ENCODE data around the gene HOXA7.

Gene HOXA7

DNA sequence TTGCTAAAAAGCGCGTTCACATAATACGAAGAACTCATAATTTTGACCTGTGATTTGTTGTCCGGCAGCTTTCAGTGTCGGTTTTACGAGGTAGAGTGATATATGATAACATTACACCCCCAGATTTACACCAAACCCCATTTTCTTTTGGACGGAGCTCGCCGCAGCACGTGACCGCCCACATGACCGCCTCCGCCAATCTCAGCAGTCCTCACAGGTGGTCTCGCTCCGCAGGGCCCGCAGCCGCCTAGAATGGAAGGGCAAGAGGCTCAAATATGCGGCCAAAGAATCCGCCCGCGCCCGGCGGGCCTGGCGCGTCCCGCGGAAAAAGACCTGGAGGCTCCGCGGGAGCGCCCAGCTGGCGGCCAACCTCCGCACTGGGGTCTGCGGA lies at the start of gene HOXA7:
TSS of gene HOXA7 (minus strand) at position 168 of the 391 bp plus-strand sequence. CDS start at position 38, 130 bp downstream.
- H3K4me3 ChIP-seq (replicated peaks; ENCODE audit: low read depth, low read length), result peak within 1 kb of the TSS; percentile 60
- TF ChIP-seq CTCF (IDR thresholded peaks at IDR 0.05; ENCODE audit: low read depth, low read length, missing control alignments), result no peak
- DNase-seq (ENCODE audit: extremely low read depth, low read depth), result no peak

DNA sequence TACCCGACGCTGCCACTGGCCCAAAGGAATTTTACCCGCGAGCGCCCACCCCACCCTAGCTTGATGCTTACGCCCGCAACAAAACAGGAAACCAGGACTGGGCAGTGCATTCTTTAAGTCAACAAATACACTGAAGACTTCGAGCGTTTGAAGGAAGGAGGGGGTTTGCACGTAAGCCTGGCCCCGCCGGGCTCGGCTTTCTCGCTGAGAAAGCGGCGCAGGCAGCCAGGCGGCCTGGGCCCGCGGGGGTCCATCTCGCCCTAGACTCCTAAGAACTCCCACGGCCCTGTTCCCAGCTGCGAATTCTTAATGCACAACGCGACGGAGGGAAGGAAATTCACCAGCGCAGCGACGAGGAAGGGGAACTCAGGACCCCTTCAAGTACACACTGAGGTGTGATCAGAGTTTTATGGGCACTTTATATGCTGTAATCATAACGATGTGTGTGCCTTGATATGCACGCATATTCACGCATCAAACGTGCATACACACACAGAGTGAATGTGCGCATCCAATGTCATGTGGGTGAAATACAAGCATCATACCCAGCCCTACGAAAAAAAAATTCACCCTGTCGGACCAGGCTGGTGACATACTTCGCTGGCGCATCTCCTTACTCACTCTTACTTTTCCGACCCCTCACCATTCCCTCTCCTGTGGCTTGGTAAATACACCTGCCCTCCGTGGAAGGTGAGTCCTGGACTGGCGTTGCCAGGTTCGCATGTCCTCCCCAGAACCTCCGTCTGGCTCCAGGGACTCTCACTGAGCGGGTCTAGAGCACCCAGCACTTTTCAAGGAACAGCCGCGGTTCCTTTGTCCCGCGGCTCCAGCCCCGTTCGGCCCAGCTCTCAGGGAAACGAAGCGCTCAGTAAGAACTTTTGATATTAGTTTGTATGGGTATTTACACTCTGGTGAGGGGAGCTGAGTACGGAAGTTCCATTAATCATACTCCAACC lies 49.1 kb upstream of the HOXA7 start:
- TF ChIP-seq CTCF (IDR thresholded peaks at IDR 0.05; ENCODE audit: low read depth, low read length, missing control alignments), result no peak
- DNase-seq (ENCODE audit: extremely low read depth, low read depth), result no peak
- H3K4me3 ChIP-seq (replicated peaks; ENCODE audit: low read depth, low read length), result peak overlapping the region; percentile 22

DNA sequence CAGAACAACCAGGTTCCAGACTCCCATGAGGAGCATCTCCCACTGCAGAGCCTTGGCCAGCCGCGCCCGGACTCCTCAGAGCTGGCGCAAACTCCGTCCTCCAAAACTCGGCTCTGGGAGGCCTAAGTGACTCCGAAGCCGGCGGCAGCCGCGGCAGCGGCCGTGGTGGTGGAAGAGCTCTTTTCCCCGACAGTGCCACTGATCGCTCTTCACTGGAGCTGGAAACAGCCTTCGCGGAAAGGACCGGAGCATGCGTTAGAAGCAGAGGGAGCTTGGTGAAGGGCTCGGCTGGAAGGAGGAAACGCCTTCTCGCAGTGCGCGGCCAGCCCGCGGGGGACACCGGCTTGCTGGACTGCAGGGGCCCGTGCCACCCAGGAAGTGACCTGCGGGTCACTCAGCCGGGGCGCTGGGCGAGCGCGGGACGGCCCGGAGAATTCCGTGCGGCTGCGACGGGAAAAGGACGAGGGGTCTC lies 48.4 kb upstream of the HOXA7 start:
- peak overlapping the region; percentile 22 for H3K4me3 ChIP-seq (replicated peaks; ENCODE audit: low read depth, low read length)
- DNase-seq (ENCODE audit: extremely low read depth, low read depth), result no peak
- no peak for TF ChIP-seq CTCF (IDR thresholded peaks at IDR 0.05; ENCODE audit: low read depth, low read length, missing control alignments)

GRCh38 chr7:27203964-27204594 lies 47.6 kb upstream of the HOXA7 start:
- DNase-seq (ENCODE audit: extremely low read depth, low read depth), result no peak
- TF ChIP-seq CTCF (IDR thresholded peaks at IDR 0.05; ENCODE audit: low read depth, low read length, missing control alignments), result no peak
- peak overlapping the region; percentile 22 for H3K4me3 ChIP-seq (replicated peaks; ENCODE audit: low read depth, low read length)

DNA sequence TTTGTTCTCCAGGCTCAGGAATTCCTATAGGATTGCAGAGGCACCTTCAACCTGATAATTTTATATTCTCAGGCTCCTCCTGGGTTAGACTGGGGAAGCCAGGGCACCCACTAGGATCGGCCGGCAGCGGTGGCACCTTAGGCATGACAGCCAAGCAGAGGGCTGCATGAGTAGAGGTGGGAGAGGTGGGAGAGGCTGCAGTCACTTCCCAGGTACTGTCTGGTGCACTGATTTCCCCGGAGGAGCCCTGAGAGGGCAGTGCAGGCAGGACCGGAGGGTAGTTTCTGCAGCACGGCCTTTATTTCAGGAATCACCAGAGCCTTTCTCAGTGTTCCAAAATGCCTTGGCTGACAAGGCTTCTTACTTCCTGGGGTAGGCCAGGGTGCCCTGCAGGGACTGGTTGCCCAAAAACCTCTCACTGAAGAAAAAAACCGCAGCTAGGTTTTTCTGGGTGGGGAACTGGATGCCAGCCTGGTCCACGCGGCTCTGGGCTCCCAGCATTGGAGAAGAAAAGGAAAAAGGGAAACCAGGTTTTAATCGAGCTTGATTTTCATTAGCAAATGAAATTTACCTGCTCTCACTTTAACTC lies 47.0 kb upstream of the HOXA7 start:
- peak overlapping the region; percentile 22 for H3K4me3 ChIP-seq (replicated peaks; ENCODE audit: low read depth, low read length)
- TF ChIP-seq CTCF (IDR thresholded peaks at IDR 0.05; ENCODE audit: low read depth, low read length, missing control alignments), result no peak

GRCh38 chr7:27202862-27203134 lies 46.3 kb upstream of the HOXA7 start:
- H3K4me3 ChIP-seq (replicated peaks; ENCODE audit: low read depth, low read length), result peak overlapping the region; percentile 22
- no peak for TF ChIP-seq CTCF (IDR thresholded peaks at IDR 0.05; ENCODE audit: low read depth, low read length, missing control alignments)
- DNase-seq (ENCODE audit: extremely low read depth, low read depth), result no peak

More for the DNA sequence above, 47.0 kb upstream of the HOXA7 start:
- DNase-seq (ENCODE audit: extremely low read depth, low read depth), result no peak
